Stimulated activated CD8-positive, alpha-beta memory T cell treated with anti-CD3 and anti-CD28 coated beads, Interleukin-12 subunit alpha, Interleukin-12 subunit beta, amount 100 ng/mL, for 1 hour (primary cell): Measurements from ENCODE around the gene PRKAG2.
A peak's percentile ranks its signal among the peaks of the same experiment; 100 is the strongest.
"Not testable (repeated sequence)": the region's sequence is repeated elsewhere in the genome, so short reads cannot be mapped to it uniquely, and the experiment has no call there.

Experiments used
- DNase-seq: peaks from one replicate; pipeline ENCODE4 v3.0.0-alpha.2; 2020; ENCODE audit warnings: low read depth

The PRKAG2 gene

GRCh38 chr7:151876899-151877777 lies at the start of gene PRKAG2:
Gene PRKAG2 (minus strand): TSS chr7:151877115. CDS start chr7:151876620, 495 bp downstream.
- DNase-seq = peak; percentile 52

- no peak for DNase-seq
These were observed 49.4 kb upstream of the PRKAG2 start for GRCh38 chr7:151926336-151926712.

- DNase-seq = no peak
These were observed 48.8 kb upstream of the PRKAG2 start for GRCh38 chr7:151925446-151926335.

GRCh38 chr7:151924508-151924907 lies 47.6 kb upstream of the PRKAG2 start:
- no peak for DNase-seq

DNA sequence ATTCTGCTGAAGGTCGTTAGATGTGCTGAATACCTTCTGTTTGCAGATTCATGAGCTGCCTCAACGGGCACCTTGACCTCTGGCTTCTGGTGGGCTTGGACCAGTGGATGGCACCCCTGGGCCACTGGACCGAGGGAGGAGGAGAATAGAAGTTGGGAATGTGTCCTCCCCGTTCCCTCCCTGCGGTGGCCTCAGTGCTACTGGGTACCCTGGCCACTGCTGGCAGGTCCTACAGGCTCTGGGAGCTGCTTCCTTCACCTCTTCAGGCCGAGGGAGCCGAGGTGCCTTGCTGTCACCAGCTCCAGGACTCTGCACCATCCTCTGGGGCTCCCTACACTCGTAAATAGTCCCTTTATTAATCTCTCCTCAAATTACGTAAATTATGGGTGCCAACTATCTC lies 47.1 kb upstream of the PRKAG2 start:
- no peak for DNase-seq

GRCh38 chr7:151923097-151923876 lies 46.4 kb upstream of the PRKAG2 start:
- DNase-seq = no peak

GRCh38 chr7:151921451-151921850 lies 44.5 kb upstream of the PRKAG2 start:
- no peak for DNase-seq

DNA sequence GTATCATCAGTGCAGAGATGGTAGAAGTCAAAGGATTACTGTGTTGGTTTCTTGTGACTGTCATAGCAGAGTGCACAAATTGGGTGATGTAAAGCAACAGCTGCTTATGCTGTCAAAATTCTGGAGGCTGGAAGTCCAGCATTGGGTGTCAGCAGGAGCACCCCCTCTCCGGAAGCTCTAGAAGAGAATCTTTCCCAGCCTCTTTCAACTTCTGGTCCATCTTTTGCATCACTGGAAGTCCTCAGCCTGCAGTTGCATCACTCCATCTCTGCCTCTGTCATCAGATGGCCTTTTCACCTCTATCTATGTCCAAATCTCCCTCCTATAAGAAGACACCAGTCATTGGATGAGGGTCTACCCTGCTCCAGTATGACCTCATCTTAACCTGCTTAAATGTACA lies 43.6 kb upstream of the PRKAG2 start:
- no peak for DNase-seq

GRCh38 chr7:151919595-151919994 lies 42.7 kb upstream of the PRKAG2 start:
- DNase-seq = no peak

DNA sequence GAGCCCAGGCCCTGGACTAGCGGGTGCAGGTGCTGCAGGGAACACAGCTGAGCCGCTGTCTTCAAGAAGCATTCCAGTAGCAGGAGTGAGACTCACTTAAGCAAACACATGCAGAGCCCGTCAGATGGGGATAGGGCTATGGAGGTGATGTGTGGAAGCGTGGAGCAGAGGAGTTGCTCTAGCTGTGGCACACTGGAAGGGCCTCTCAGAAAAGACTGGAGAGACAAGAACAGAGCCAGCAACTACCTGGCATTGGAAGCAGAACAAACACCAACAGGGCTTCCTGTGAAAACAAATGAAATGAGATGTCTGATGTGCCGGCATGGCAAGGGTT lies 41.6 kb upstream of the PRKAG2 start:
- no peak for DNase-seq

GRCh38 chr7:151917791-151918509 lies 41.0 kb upstream of the PRKAG2 start:
- DNase-seq = no peak

GRCh38 chr7:151914051-151914450 lies 37.1 kb upstream of the PRKAG2 start:
- DNase-seq = no peak

- DNase-seq = not testable (repeated sequence)
These were observed 33.7 kb upstream of the PRKAG2 start for GRCh38 chr7:151910655-151911054.

DNA sequence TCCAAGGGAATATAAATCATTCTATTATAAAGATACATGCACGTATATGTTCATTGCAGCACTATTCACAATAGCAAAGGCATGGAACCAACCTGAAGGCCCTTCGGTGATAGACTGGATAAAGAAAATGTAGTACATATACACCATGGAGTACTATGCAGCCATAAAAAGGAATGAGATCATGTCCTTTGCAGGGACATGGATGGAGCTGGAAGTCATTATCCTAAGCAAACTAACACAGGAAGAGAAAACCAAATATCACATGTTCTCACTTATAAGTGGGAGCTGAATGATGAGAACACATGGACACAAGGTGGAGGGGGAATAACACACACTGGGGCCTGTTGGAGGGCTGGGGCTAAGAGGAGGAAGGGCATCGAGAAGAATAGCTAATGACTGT lies 30.2 kb upstream of the PRKAG2 start:
- not testable (repeated sequence) for DNase-seq

DNA sequence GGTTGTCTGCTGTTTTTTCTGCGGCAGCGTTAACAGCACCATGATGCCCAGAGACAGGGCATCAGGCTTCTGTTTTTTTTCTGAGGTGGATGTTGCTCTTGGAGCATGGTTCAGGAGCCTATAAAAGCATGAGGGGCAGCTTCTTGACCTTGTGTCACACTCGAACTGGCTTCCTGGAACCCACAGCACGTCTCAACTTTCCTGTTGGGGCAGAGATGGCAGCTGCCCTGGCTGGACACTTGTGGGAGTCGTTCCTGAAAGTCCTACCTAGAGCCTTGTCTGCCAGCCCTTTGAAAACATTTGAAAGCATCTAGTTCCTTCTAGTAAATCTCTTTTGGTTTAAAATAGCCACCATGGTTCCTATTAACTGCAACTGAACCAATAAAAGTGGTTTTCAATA lies 28.9 kb upstream of the PRKAG2 start:
- DNase-seq = no peak

- no peak for DNase-seq
These were observed 28.4 kb upstream of the PRKAG2 start for GRCh38 chr7:151905353-151905752.

DNA sequence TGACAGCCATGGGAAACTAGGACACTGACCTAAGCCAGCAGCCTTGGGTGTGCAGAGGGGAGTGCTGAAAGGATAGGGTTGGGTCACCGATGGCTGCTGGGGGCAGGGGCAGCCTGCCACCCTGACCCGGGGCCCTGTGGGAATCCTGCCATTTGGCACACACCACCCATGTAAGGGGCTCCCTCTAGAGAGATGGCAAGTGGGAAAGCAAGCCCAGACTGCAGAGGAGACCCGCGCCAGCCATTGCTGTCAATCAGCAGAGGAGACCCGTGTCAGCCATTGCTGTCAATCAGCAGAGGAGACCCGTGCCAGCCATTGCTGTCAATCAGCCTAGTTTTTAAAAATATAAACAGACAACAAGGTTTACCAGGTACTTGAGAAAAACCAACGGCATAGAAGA lies 27.4 kb upstream of the PRKAG2 start:
- no peak for DNase-seq

- DNase-seq = no peak
These were observed 26.5 kb upstream of the PRKAG2 start for GRCh38 chr7:151903249-151904032.

DNA sequence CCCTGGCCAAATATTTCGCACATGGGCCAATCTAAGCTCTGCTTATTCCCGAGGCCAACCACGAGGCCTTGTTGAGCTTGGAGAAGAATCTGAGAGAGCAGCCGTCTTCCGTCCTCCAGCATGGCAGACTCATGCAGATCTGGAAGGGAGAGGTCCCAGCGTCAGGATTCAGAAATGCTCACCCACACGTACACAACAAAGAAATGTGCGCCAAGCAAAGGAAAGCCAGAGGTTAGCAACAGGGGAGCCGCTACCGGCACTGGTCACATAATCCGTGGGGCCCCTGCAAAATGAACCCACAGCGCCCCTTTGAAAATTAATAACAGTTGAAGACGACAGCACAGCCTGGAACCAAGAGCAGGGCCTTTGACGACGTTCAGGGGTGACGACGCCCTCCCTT lies 25.4 kb upstream of the PRKAG2 start:
- DNase-seq = no peak

DNA sequence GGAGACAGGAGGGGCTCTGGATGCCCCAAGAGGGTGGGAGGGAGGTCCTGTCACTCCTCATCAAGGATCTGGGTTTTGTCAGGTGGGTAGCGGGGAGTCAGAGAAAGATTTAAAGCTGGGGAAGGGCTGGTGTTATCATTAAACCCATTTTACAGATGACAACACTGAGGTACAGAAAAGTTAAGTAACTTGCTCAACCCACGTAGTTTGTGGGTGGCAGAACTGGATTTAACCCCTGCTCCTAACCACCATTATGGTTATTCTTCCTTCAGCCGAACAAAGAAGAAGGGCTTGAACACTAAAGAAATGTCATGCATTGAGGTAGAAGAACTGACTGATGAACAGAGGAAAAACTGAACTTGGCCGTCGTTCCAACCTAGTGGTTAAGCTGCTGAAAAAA lies 24.9 kb upstream of the PRKAG2 start:
- DNase-seq = no peak
